Panc1 (cell line): Measurements from ENCODE around the gene CACNA1I. TPM values are rescaled to one million over a fixed set of nuclear protein-coding genes. Genes with fewer than 3 reads are reported as not detected.

Source experiments
- ATAC-seq: fragments of 200-7000 bp; cut with Tn5 transposase; 2 replicates; pipeline ENCODE4 v1.9.1; 2020; ENCODE audit warnings: mild to moderate bottlenecking, moderate library complexity
- BruUV-seq: library from RNA; stranded (reverse); fragments of 400-500 nt; replicated peaks from 2 replicates; lab custom pipeline; 2021; lab: Mats Ljungman, UMichigan
- CTCF ChIA-PET: fragments of 300-600 bp; sonication (Branson Sonifier 250); formaldehyde crosslinking; loops from one replicate; lab custom pipeline; 2022; ENCODE audit warnings: antibody characterized with exemption; lab: Charles Lee
- POLR2A ChIA-PET: fragments of 300-600 bp; sonication (Branson Sonifier 250); formaldehyde crosslinking; loops from one replicate; lab custom pipeline; 2022; ENCODE audit warnings: antibody characterized with exemption; lab: Charles Lee
- DNase-seq: peaks from one replicate; pipeline ENCODE4 v3.0.0-alpha.2; 2010; ENCODE audit warnings: low read depth, low spot score
- H3K27ac ChIP-seq: 2 replicates; pipeline ENCODE4 v1.5.1; 2011; ENCODE audit warnings: mild to moderate bottlenecking, low read length, inconsistent platforms
- H3K27me3 ChIP-seq: fragments of 200-500 bp; sonication (Bioruptor generic); 2 replicates; pipeline ENCODE4 v1.6.0; 2014; ENCODE audit warnings: low read length, inconsistent platforms; ENCODE audit not compliant: control insufficient read depth, insufficient read depth
- H3K36me3 ChIP-seq: fragments of 200-500 bp; sonication (Bioruptor generic); 2 replicates; pipeline ENCODE4 v1.5.1; 2014; ENCODE audit warnings: inconsistent platforms, mild to moderate bottlenecking, low read length, moderate library complexity; ENCODE audit not compliant: control insufficient read depth, insufficient read depth
- H3K4me1 ChIP-seq: 2 replicates; pipeline ENCODE4 v1.5.1; 2011; ENCODE audit warnings: inconsistent platforms, mild to moderate bottlenecking, low read length, moderate library complexity; ENCODE audit not compliant: control insufficient read depth, insufficient read depth
- H3K4me3 ChIP-seq, 2 experiments: 2 replicates each; pipeline ENCODE4 v1.5.1; 2011 to 2012; ENCODE audit warnings: low read depth in 2 of 2, low read length in 2 of 2, mild to moderate bottlenecking in 2 of 2, inconsistent platforms in 1 of 2, moderate library complexity in 1 of 2
- H3K9me3 ChIP-seq: fragments of 200-500 bp; sonication (Bioruptor generic); 2 replicates; pipeline ENCODE4 v1.5.1; 2014; ENCODE audit warnings: low read depth, mild to moderate bottlenecking, inconsistent platforms, low read length, moderate library complexity; ENCODE audit not compliant: control insufficient read depth, insufficient read depth
- CTCF ChIP-seq: fragments of 450-650 bp; IDR thresholded peaks from 2 replicates; pipeline ENCODE4 v1.5.1; 2017; ENCODE audit warnings: mild to moderate bottlenecking
- POLR2AphosphoS5 ChIP-seq: IDR thresholded peaks from 2 replicates; pipeline ENCODE4 v1.6.1; 2012; ENCODE audit warnings: mild to moderate bottlenecking, low read depth, low read length, moderate library complexity
- REST ChIP-seq, 2 experiments: IDR thresholded peaks; 2 replicates each; pipeline ENCODE4 v1.6.1; 2011 to 2012; ENCODE audit warnings: low read depth in 2 of 2, control low read depth in 1 of 2, low read length in 1 of 2, mild to moderate bottlenecking in 1 of 2, moderate library complexity in 1 of 2; ENCODE audit not compliant: insufficient read depth in 1 of 2
- SIN3A ChIP-seq: IDR thresholded peaks from 2 replicates; pipeline ENCODE4 v1.6.1; 2012; ENCODE audit warnings: low read depth, mild to moderate bottlenecking, low read length, moderate library complexity, borderline replicate concordance; ENCODE audit not compliant: insufficient read depth
- TCF7L2 ChIP-seq: IDR thresholded peaks from 2 replicates; pipeline ENCODE4 v1.6.1; 2011; ENCODE audit warnings: mild to moderate bottlenecking, low read depth, low read length, inconsistent platforms
- in situ Hi-C: cut with HindIII; loops from 2 replicates; pipeline ENCODE4 v1.10.0; 2016; ENCODE audit warnings: low sequenced_read_pairs, low pct_unique_long_range_greater_than_20kb
- intact Hi-C: fragments of 100-400 bp; cut with micrococcal nuclease; formaldehyde crosslinking; loops from one replicate; pipeline ENCODE4 v1.10.0; 2022; ENCODE audit not compliant: unreplicated experiment
- total RNA-seq: library from RNA; stranded (reverse); gene quantifications from one replicate; pipeline ENCODE4 v1.2.1, GENCODE V29; 2021; ENCODE audit not compliant: unreplicated experiment

CACNA1I gene
- total RNA-seq, 1 experiment from 2014 or later: 0.23 TPM

- H3K4me1 ChIP-seq: no peaks in the 10 kb centered on the region
- H3K27ac ChIP-seq: no peak overlapping the region
- in situ Hi-C loops: no loop called here
- no peaks in the 10 kb centered on the region for H3K27me3 ChIP-seq
- DNase-seq (no peak), ATAC-seq (no peak)
- no peaks in the 10 kb centered on the region for H3K36me3 ChIP-seq
- CTCF ChIA-PET: no interaction called here
- no peak overlapping the region for H3K4me3 ChIP-seq
- POLR2A ChIA-PET: no interaction called here
- intact Hi-C loops: no loop called here
- BruUV-seq: no TSS peak
- TF ChIP-seq SIN3A (no peak), TCF7L2 (no peak), POLR2AphosphoS5 (no peak), CTCF (no peak), REST (IDR thresholded peaks at IDR 0.05; ENCODE audit: insufficient read depth in 1 of 2, low read depth in 2 of 2, low read length in 1 of 2) (no peak)
- H3K9me3 ChIP-seq: no peaks in the 10 kb centered on the region
Measured at GRCh38 chr22:39627865-39628562, 57.5 kb downstream of the CACNA1I start.

- TF ChIP-seq POLR2AphosphoS5: no peak
- TF ChIP-seq REST (IDR thresholded peaks at IDR 0.05; ENCODE audit: insufficient read depth in 1 of 2, low read depth in 2 of 2, low read length in 1 of 2): no peak
- no peak for TF ChIP-seq SIN3A
- no peak for TF ChIP-seq TCF7L2
- no peak for TF ChIP-seq CTCF
- Histone ChIP-seq H3K27me3 (no peaks in the 10 kb centered on the region), H3K36me3 (no peaks in the 10 kb centered on the region), H3K27ac (no peak overlapping the region), H3K9me3 (no peaks in the 10 kb centered on the region), H3K4me3 (no peak overlapping the region), H3K4me1 (no peaks in the 10 kb centered on the region)
- POLR2A ChIA-PET: no interaction called here
- DNase-seq (no peak), ATAC-seq (no peak)
- intact Hi-C loops: no loop called here
- in situ Hi-C loops: no loop called here
- no TSS peak for BruUV-seq
- CTCF ChIA-PET: no interaction called here
Measured at GRCh38 chr22:39628563-39629080, 58.1 kb downstream of the CACNA1I start.
